ENCODE data around the gene SLC4A9. TPM values are rescaled to one million over a fixed set of nuclear protein-coding genes. Genes with fewer than 3 reads are reported as not detected.
A peak's percentile ranks its signal among the peaks of the same experiment; 100 is the strongest.

Gene SLC4A9
- total and polyA plus RNA-seq, 2 donors from 2014 or later, result 2.5 to 29.9 TPM

DNA sequence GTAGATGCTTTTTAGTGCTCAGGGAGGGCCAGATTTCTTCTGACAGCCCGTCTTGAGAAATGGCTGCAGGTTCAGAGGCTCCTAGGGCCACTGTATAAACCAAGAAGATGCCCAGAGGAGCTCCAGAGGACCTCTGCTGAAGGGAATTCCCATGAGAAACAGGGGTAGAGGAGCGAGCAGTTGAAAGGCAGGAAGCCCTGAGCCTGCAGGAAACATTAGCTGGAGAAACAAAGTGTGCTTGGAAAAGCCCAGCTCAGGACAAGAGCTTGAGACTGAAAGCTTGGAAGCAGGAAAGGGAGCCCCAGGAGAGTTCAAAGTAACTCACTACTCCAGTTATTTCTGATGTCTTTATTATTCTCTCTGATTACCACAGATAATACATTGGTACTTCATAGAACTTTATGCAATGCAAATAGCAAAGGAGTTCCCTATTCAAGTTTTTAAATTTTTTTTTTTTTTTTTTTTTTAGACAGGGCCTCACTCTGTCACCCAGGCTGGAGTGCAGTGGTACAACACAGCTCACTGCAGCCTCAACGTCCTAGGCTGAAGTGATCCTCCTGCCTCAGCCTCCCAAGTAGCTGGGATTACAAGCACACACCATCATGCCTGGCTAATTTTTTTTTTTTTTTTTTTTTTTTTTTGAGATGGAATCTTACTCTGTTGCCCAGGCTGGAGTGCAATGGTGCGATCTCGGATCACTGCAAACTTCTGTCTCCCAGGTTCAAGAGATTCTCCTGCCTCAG, 30.1 kb upstream of the SLC4A9 start:
- no peak overlapping the region for H3K4me3 ChIP-seq (ENCODE audit: low read length in 3 of 3)
- H3K9ac ChIP-seq (ENCODE audit: low read length in 3 of 3), result no peak overlapping the region
- H3K27me3 ChIP-seq (ENCODE audit: control insufficient read depth, insufficient read depth, low read length), result no peaks in the 10 kb centered on the region
- TF ChIP-seq, protein P1, sequence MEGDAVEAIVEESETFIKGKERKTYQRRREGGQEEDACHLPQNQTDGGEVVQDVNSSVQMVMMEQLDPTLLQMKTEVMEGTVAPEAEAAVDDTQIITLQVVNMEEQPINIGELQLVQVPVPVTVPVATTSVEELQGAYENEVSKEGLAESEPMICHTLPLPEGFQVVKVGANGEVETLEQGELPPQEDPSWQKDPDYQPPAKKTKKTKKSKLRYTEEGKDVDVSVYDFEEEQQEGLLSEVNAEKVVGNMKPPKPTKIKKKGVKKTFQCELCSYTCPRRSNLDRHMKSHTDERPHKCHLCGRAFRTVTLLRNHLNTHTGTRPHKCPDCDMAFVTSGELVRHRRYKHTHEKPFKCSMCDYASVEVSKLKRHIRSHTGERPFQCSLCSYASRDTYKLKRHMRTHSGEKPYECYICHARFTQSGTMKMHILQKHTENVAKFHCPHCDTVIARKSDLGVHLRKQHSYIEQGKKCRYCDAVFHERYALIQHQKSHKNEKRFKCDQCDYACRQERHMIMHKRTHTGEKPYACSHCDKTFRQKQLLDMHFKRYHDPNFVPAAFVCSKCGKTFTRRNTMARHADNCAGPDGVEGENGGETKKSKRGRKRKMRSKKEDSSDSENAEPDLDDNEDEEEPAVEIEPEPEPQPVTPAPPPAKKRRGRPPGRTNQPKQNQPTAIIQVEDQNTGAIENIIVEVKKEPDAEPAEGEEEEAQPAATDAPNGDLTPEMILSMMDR (IDR thresholded peaks at IDR 0.05; ENCODE audit: borderline replicate concordance, extremely low read depth, insufficient read depth), result no peak
- H3K4me1 ChIP-seq (ENCODE audit: control insufficient read depth in 2 of 3, insufficient read depth in 2 of 3, low read depth in 1 of 3, low read length in 3 of 3), result peaks cover 0 to 9% (median 2%) of the 10 kb centered on the region in 3 donors
- peaks cover 0 to 3% (median 0%) of the 10 kb centered on the region in 3 donors for H3K36me3 ChIP-seq (ENCODE audit: control insufficient read depth in 2 of 3, insufficient read depth in 3 of 3, low read length in 3 of 3)
- DNase-seq, result peak in 1 of 5 donors; percentile 37
- intact Hi-C loops (cut with DNase I), result no loop called here
- FAIRE-seq, result no peak
- no peaks in the 10 kb centered on the region for H3K9me3 ChIP-seq (ENCODE audit: control insufficient read depth in 2 of 3, insufficient read depth in 1 of 3, low read length in 3 of 3)
- H3K27ac ChIP-seq (ENCODE audit: low read depth in 2 of 2, low read length in 2 of 2), result no peak overlapping the region

DNA sequence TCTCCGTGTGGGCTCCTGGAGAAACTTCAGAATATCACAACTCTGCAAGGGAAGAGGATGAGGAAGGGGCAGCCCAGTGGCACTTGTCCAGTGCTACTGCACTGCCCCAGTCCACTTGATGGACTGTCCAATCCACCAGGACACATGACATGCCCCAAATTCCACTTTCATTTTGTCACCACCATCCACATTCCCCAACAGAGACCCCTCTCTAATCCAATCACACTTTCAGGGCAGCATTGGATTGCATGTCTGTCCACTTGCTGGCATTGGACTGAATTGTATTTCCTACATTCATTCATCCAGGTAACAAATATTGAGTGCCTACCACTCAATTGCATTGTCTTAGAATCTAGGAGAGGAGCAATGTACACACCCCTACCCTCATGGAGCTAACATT, 28.4 kb upstream of the SLC4A9 start:
- Histone ChIP-seq H3K27me3 (ENCODE audit: control insufficient read depth, insufficient read depth, low read length) (no peaks in the 10 kb centered on the region), H3K4me1 (ENCODE audit: control insufficient read depth in 2 of 3, insufficient read depth in 2 of 3, low read depth in 1 of 3, low read length in 3 of 3) (peaks cover 0 to 7% (median 0%) of the 10 kb centered on the region in 3 donors), H3K4me3 (ENCODE audit: low read length in 3 of 3) (no peak overlapping the region), H3K9me3 (ENCODE audit: control insufficient read depth in 2 of 3, insufficient read depth in 1 of 3, low read length in 3 of 3) (no peaks in the 10 kb centered on the region), H3K27ac (ENCODE audit: low read depth in 2 of 2, low read length in 2 of 2) (no peak overlapping the region), H3K36me3 (ENCODE audit: control insufficient read depth in 2 of 3, insufficient read depth in 3 of 3, low read length in 3 of 3) (peaks cover 0 to 3% (median 0%) of the 10 kb centered on the region in 3 donors), H3K9ac (ENCODE audit: low read length in 3 of 3) (no peak overlapping the region)
- intact Hi-C loops (cut with DNase I), result no loop called here
- DNase-seq, result no peak
- no peak for FAIRE-seq
- TF ChIP-seq, protein P1 (IDR thresholded peaks at IDR 0.05; ENCODE audit: borderline replicate concordance, extremely low read depth, insufficient read depth), result no peak

DNA sequence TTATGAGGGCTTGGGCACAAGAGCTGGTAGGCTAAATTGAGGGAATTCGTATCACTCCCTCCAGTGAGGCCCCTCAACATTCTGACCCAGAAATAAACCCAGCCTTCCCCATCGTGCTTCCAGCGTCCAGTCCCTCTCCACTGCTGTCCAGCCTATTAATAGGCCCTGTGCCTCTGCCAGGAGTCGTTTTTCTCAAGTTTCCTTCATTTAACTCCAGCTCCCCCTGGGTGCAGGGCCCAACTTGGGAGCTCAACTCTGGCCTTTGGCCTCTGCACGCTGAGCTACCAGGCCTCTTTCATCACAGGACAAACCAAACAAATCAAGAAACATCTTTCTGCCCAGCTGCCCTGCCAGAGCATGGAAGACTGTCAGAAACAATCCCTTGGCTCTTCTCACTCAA, 23.6 kb upstream of the SLC4A9 start:
- Histone ChIP-seq H3K36me3 (ENCODE audit: control insufficient read depth in 2 of 3, insufficient read depth in 3 of 3, low read length in 3 of 3) (peaks cover 0 to 5% (median 3%) of the 10 kb centered on the region in 3 donors), H3K9ac (ENCODE audit: low read length in 3 of 3) (no peak overlapping the region), H3K4me3 (ENCODE audit: low read length in 3 of 3) (no peak overlapping the region), H3K4me1 (ENCODE audit: control insufficient read depth in 2 of 3, insufficient read depth in 2 of 3, low read depth in 1 of 3, low read length in 3 of 3) (no peaks in the 10 kb centered on the region), H3K9me3 (ENCODE audit: control insufficient read depth in 2 of 3, insufficient read depth in 1 of 3, low read length in 3 of 3) (no peaks in the 10 kb centered on the region), H3K27me3 (ENCODE audit: control insufficient read depth, insufficient read depth, low read length) (no peaks in the 10 kb centered on the region), H3K27ac (ENCODE audit: low read depth in 2 of 2, low read length in 2 of 2) (peak overlapping the region in 1 of 2 donors; percentile 3)
- peak in 4 of 5 donors; percentile 57 to 93 (median 80) for DNase-seq
- no peak for FAIRE-seq
- TF ChIP-seq, protein P1 (IDR thresholded peaks at IDR 0.05; ENCODE audit: borderline replicate concordance, extremely low read depth, insufficient read depth), result no peak
- intact Hi-C loops (cut with DNase I), result no loop called here

Data from kidney (tissue), 14 donors.